GM12878 (cell line): ENCODE results near the gene NELL1. TPM values are rescaled to one million over a fixed set of nuclear protein-coding genes. Genes with fewer than 3 reads are reported as not detected.
A peak's percentile ranks its signal among the peaks of the same experiment; 100 is the strongest.

Experiments
- ATF7 ChIP-seq: fragments of 450-650 bp; IDR thresholded peaks from 2 replicates; pipeline ENCODE4 v1.6.1; 2016; ENCODE audit warnings: low read depth, mild to moderate bottlenecking
- ELK1 ChIP-seq: IDR thresholded peaks from 2 replicates; pipeline ENCODE4 v1.6.1; 2012; ENCODE audit warnings: low read depth, low read length, improper control_type of control experiment
- EZH2 ChIP-seq: IDR thresholded peaks from 2 replicates; pipeline ENCODE4 v1.6.1; 2012; ENCODE audit warnings: low read depth, mild to moderate bottlenecking, control low read depth, inconsistent platforms, low read length, borderline replicate concordance; ENCODE audit not compliant: control insufficient read depth
- FOXK2 ChIP-seq: fragments of 450-650 bp; IDR thresholded peaks from 2 replicates; pipeline ENCODE4 v1.6.1; 2017; ENCODE audit warnings: mild to moderate bottlenecking, moderate library complexity
- HCFC1 ChIP-seq: fragments of 150-350 bp; IDR thresholded peaks from 2 replicates; pipeline ENCODE4 v1.6.1; 2014; ENCODE audit warnings: low read length
- NR2C1 ChIP-seq: fragments of 450-650 bp; IDR thresholded peaks from 2 replicates; pipeline ENCODE4 v1.6.1; 2017; ENCODE audit warnings: antibody characterized with exemption, mild to moderate bottlenecking, moderate library complexity
- PAX5 ChIP-seq: IDR thresholded peaks from 2 replicates; pipeline ENCODE4 v1.6.1; 2011; ENCODE audit warnings: low read depth, low read length, borderline replicate concordance
- RB1 ChIP-seq: fragments of 450-650 bp; formaldehyde crosslinking; IDR thresholded peaks from 2 replicates; pipeline ENCODE4 v1.6.1; 2017; ENCODE audit warnings: mild to moderate bottlenecking, borderline replicate concordance
- SPI1 ChIP-seq: IDR thresholded peaks from 2 replicates; pipeline ENCODE4 v1.6.1; 2011; ENCODE audit warnings: low read depth, mild to moderate bottlenecking, low read length, moderate library complexity, borderline replicate concordance; ENCODE audit not compliant: insufficient read depth
- USF2 ChIP-seq: IDR thresholded peaks from 2 replicates; pipeline ENCODE4 v1.6.1; 2011; ENCODE audit warnings: low read depth, low read length, improper control_type of control experiment, borderline replicate concordance
- ZNF217 ChIP-seq: fragments of 450-650 bp; IDR thresholded peaks from 2 replicates; pipeline ENCODE4 v1.6.1; 2017; ENCODE audit warnings: antibody characterized with exemption, mild to moderate bottlenecking
- ZNF384 ChIP-seq: IDR thresholded peaks from 2 replicates; pipeline ENCODE4 v1.6.1; 2012; ENCODE audit warnings: low read depth, mild to moderate bottlenecking, low read length, improper control_type of control experiment, borderline replicate concordance
- polyA plus RNA-seq, 11 experiments: library from polyadenylated mRNA; depleted of rRNA in 4 of 11; unstranded in 6 of 11; stranded (reverse) in 5 of 11; fragments of >200 nt; fragmentation: Nextera tagmentation in 4 of 11; fragmentation: Illumina TruSeq in 1 of 11; extraction: Ambion mirVana in 4 of 11; extraction: Trizol in 1 of 11; gene quantifications; 1 replicate in 1 of 11; 2 replicates in 10 of 11; pipeline versions ENCODE4 v1.2.1 to v1.2.3, GENCODE V29; 2011 to 2016; ENCODE audit warnings: inconsistent platforms in 2 of 11, missing spikeins in 2 of 11, low read depth in 1 of 11
- total RNA-seq, 4 experiments: library from RNA; depleted of rRNA in 3 of 4; stranded (reverse); fragments of >200 nt in 3 of 4; fragmentation: Illumina TruSeq in 1 of 4; extraction: Trizol in 1 of 4; gene quantifications; 2 replicates each; pipeline versions ENCODE4 v1.2.1 to v1.2.3, GENCODE V29; 2013 to 2021
- TF ChIP-seq, protein P1 (sequence below): IDR thresholded peaks from 2 replicates; pipeline ENCODE4 v1.6.1; 2012; ENCODE audit warnings: improper control_type of control experiment, low read depth, low read length; ENCODE audit not compliant: insufficient replicate concordance
- TF ChIP-seq, protein P2 (sequence below), 3 experiments: IDR thresholded peaks in 2 of 3; conservative IDR thresholded peaks in 1 of 3; 2 replicates each; pipeline ENCODE4 v1.5.1; 2011; ENCODE audit warnings: low read depth in 3 of 3, low read length in 3 of 3, mild to moderate bottlenecking in 3 of 3, control low read depth in 2 of 3, moderate library complexity in 2 of 3, inconsistent platforms in 1 of 3, mixed read lengths in 1 of 3; ENCODE audit not compliant: control insufficient read depth in 2 of 3, insufficient read depth in 1 of 3; ENCODE audit errors: extremely low read depth in 1 of 3
- TF ChIP-seq, protein P3 (sequence below): fragments of 450-650 bp; IDR thresholded peaks from 2 replicates; pipeline ENCODE4 v1.6.1; 2017; ENCODE audit warnings: mild to moderate bottlenecking, moderate library complexity

Gene NELL1
- total and polyA plus RNA-seq, 10 of the 15 experiments (the other 5 are each of a cell fraction or from before 2014, with no cell fraction given) = 0.02 to 0.12 TPM; not detected in 8

- TF ChIP-seq, protein P1, sequence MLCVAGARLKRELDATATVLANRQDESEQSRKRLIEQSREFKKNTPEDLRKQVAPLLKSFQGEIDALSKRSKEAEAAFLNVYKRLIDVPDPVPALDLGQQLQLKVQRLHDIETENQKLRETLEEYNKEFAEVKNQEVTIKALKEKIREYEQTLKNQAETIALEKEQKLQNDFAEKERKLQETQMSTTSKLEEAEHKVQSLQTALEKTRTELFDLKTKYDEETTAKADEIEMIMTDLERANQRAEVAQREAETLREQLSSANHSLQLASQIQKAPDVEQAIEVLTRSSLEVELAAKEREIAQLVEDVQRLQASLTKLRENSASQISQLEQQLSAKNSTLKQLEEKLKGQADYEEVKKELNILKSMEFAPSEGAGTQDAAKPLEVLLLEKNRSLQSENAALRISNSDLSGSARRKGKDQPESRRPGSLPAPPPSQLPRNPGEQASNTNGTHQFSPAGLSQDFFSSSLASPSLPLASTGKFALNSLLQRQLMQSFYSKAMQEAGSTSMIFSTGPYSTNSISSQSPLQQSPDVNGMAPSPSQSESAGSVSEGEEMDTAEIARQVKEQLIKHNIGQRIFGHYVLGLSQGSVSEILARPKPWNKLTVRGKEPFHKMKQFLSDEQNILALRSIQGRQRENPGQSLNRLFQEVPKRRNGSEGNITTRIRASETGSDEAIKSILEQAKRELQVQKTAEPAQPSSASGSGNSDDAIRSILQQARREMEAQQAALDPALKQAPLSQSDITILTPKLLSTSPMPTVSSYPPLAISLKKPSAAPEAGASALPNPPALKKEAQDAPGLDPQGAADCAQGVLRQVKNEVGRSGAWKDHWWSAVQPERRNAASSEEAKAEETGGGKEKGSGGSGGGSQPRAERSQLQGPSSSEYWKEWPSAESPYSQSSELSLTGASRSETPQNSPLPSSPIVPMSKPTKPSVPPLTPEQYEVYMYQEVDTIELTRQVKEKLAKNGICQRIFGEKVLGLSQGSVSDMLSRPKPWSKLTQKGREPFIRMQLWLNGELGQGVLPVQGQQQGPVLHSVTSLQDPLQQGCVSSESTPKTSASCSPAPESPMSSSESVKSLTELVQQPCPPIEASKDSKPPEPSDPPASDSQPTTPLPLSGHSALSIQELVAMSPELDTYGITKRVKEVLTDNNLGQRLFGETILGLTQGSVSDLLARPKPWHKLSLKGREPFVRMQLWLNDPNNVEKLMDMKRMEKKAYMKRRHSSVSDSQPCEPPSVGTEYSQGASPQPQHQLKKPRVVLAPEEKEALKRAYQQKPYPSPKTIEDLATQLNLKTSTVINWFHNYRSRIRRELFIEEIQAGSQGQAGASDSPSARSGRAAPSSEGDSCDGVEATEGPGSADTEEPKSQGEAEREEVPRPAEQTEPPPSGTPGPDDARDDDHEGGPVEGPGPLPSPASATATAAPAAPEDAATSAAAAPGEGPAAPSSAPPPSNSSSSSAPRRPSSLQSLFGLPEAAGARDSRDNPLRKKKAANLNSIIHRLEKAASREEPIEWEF = no peak
- TF ChIP-seq SPI1 (no peak), FOXK2 (no peak), PAX5 (no peak), ELK1 (no peak), EZH2 (no peak), USF2 (no peak), ZNF217 (no peak), HCFC1 (no peak), ATF7 (no peak), RB1 (no peak), NR2C1 (no peak), ZNF384 (no peak)
- TF ChIP-seq, protein P2, sequence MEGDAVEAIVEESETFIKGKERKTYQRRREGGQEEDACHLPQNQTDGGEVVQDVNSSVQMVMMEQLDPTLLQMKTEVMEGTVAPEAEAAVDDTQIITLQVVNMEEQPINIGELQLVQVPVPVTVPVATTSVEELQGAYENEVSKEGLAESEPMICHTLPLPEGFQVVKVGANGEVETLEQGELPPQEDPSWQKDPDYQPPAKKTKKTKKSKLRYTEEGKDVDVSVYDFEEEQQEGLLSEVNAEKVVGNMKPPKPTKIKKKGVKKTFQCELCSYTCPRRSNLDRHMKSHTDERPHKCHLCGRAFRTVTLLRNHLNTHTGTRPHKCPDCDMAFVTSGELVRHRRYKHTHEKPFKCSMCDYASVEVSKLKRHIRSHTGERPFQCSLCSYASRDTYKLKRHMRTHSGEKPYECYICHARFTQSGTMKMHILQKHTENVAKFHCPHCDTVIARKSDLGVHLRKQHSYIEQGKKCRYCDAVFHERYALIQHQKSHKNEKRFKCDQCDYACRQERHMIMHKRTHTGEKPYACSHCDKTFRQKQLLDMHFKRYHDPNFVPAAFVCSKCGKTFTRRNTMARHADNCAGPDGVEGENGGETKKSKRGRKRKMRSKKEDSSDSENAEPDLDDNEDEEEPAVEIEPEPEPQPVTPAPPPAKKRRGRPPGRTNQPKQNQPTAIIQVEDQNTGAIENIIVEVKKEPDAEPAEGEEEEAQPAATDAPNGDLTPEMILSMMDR (IDR thresholded peaks at IDR 0.05 in 2 of 3, conservative IDR thresholded peaks at IDR 0.05 in 1 of 3; ENCODE audit: control insufficient read depth in 2 of 3, extremely low read depth in 1 of 3, insufficient read depth in 1 of 3, low read depth in 3 of 3, low read length in 3 of 3) = peak; percentile 83 to 94 (median 91); a peak in 5 of 6 replicates
- TF ChIP-seq, protein P3, sequence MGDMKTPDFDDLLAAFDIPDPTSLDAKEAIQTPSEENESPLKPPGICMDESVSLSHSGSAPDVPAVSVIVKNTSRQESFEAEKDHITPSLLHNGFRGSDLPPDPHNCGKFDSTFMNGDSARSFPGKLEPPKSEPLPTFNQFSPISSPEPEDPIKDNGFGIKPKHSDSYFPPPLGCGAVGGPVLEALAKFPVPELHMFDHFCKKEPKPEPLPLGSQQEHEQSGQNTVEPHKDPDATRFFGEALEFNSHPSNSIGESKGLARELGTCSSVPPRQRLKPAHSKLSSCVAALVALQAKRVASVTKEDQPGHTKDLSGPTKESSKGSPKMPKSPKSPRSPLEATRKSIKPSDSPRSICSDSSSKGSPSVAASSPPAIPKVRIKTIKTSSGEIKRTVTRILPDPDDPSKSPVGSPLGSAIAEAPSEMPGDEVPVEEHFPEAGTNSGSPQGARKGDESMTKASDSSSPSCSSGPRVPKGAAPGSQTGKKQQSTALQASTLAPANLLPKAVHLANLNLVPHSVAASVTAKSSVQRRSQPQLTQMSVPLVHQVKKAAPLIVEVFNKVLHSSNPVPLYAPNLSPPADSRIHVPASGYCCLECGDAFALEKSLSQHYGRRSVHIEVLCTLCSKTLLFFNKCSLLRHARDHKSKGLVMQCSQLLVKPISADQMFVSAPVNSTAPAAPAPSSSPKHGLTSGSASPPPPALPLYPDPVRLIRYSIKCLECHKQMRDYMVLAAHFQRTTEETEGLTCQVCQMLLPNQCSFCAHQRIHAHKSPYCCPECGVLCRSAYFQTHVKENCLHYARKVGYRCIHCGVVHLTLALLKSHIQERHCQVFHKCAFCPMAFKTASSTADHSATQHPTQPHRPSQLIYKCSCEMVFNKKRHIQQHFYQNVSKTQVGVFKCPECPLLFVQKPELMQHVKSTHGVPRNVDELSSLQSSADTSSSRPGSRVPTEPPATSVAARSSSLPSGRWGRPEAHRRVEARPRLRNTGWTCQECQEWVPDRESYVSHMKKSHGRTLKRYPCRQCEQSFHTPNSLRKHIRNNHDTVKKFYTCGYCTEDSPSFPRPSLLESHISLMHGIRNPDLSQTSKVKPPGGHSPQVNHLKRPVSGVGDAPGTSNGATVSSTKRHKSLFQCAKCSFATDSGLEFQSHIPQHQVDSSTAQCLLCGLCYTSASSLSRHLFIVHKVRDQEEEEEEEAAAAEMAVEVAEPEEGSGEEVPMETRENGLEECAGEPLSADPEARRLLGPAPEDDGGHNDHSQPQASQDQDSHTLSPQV = no peak
Observed at GRCh38 chr11:20647976-20648565, 21.3 kb upstream of the NELL1 start (continued).
